SH-SY5Y (cell line): ENCODE results near the gene NAMPT.

Experiments used
- GATA2 ChIP-seq: IDR thresholded peaks from 2 replicates; pipeline ENCODE4 v1.6.1; 2011; ENCODE audit warnings: mild to moderate bottlenecking, low read depth, low read length
- GATA3 ChIP-seq: IDR thresholded peaks from 2 replicates; pipeline ENCODE4 v1.6.1; 2011; ENCODE audit warnings: low read depth, mild to moderate bottlenecking, low read length, moderate library complexity

The NAMPT gene

DNA sequence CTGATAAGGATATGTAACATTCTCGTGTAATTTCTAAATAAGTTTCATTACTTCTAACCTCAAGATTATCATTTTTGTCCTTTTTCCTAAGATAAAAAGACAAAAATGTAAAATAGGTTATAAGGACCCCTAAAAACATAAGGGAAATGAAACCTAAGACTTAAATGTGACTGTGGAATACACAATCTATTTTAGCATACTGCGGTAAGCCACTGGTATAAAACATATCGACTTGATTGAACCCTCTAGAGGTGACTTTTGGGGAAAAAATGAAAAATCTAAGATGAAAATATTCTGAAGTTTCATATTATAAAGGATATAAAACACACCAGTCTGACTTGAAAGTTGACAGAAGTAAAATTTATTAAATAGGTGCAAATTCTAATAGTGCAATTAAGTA is 1.9 kb downstream of the NAMPT start:
- no peak for TF ChIP-seq GATA2
- TF ChIP-seq GATA3 = no peak

DNA sequence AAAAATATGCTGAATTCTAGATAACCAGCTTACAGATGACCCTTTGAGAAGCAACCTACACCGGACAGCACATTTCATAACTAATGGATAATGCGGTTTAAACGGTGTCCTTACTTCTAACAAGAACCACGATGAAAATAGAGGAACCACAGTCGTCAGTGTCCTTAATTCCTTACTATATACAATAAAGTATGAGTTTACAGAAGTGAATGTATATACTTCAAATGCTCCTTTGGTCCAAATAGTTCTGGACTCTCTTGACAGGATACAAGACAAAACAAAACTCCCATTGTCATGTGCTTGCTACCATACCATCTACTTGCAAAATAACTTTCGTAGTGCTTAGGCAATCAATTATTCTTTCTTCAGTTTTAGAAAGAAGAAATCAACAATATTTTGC is 2.4 kb downstream of the NAMPT start:
- TF ChIP-seq GATA3 (no peak), GATA2 (no peak)

DNA sequence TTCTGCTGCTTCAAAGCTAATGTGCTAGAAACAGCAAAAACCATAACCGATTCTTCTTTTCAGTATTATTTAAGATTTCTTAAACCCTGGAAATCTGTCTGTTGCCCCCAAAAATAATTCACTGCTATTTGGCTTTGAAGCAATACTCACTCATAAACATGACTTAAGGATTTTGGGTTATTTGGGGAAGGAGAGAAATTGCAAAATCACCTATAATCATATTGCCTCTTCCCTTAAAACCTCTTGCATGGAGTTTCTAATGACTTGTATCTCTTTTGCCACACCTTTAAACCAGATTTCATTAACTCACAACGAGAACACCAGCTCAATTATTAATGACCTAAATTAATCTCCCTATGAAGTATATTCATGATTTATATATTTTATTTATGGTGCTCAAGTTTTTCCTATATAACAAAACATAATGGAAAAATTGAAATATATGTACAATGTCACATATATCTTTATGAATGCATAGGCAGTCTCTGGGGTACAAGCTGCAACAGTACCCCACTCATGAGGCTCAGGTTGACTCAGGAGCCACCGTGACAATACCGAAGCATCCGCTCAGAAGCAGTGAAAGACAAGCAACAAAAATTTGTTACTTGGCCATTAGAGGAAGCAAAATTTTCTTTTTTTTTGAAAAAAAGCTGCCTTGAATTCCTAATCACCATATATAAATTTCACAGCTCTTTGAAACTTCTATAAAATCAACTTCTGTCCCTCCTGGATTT is 3.0 kb downstream of the NAMPT start:
- TF ChIP-seq GATA2 (no peak), GATA3 (no peak)

DNA sequence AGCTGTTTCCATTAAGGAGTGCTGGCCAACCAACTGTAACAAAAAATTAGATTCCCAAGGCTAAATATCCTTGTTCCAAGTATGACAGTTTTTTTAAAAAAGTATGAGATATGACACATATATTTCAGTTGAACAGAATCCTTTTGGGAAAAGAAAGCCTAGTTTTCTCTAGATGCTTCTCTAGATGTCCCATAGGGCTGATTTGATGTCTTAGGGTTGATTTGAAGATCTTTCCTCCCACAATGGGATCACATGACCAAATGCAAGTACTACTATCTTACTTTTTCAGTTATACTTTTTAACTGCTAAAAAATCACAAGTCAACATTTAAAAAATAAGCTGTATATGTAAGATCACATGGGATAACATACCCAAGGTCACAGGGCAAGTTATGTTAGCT is 3.7 kb downstream of the NAMPT start:
- no peak for TF ChIP-seq GATA2

GRCh38 chr7:106279425-106280197 is 5.2 kb downstream of the NAMPT start:
- TF ChIP-seq GATA2 = no peak
- no peak for TF ChIP-seq GATA3

- TF ChIP-seq GATA2 = no peak
- no peak for TF ChIP-seq GATA3
Measured at GRCh38 chr7:106278695-106279094, 6.1 kb downstream of the NAMPT start.

DNA sequence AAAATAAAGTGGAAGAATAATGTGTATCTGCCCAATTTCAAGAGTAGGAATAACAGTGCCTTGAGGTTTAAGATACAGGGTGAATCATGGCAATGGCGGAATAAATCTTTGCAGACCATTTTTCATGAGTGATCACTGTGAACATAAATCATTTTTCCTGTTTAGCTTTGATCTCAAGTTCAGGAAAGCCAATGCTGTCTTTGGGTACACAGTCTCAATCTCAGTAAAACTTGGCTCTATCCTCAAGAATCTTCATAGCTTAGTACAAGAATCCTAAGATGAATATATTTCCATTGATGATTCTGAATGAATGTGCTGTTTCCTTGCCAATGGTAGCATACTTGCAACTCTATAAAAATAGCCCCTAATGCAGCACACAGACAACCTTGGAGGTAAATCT is 6.8 kb downstream of the NAMPT start:
- TF ChIP-seq GATA3 = no peak
- no peak for TF ChIP-seq GATA2

GRCh38 chr7:106276513-106276912 is 8.3 kb downstream of the NAMPT start:
- TF ChIP-seq GATA2 (no peak), GATA3 (no peak)

GRCh38 chr7:106273009-106273668 is 11.6 kb downstream of the NAMPT start:
- TF ChIP-seq GATA3 (0 out of 2 replicates have a peak, but pooled peaks have one; percentile 13), GATA2 (no peak)

- TF ChIP-seq GATA2 (no peak), GATA3 (no peak)
Measured at GRCh38 chr7:106270122-106270977, 14.4 kb downstream of the NAMPT start.

DNA sequence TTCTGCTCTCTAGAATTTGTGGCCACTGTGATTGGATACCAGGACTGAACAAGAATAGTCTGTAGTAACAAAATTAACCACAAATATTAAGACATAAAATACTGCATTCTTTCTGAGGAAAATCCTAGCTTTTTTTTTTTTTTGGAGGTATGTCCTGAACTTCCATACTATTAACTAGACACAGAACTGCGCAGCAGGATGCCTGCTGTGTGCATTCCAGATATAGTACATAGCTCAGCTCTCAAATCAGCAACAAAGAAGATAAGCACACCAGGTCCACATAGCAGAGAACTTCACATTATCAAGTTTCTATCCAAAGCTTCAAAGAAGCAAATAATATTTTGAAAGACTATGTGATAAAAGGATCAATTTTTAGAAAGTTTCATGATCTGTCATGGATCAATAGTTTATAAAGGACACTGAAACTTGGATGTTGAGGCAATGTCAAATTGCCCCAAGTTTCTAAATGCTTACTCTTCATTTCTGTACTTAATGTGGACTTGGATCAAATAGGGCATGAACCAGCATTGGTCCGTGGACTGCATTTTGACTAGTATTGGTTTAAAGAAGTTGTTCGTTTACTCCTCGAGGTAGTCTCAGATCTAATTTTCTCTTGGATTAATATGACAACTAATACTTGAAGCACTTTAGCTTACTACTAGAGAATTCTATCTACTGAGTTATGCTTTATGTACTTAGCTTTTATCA is 15.4 kb downstream of the NAMPT start:
- TF ChIP-seq GATA2 = no peak
- TF ChIP-seq GATA3 = no peak

GRCh38 chr7:106265133-106265532 is 19.6 kb downstream of the NAMPT start:
- TF ChIP-seq GATA2 (no peak), GATA3 (no peak)

GRCh38 chr7:106262221-106262881 is 22.4 kb downstream of the NAMPT start:
- TF ChIP-seq GATA2 (no peak), GATA3 (no peak)
